Measurements from ENCODE around the gene RBM23.
A peak's percentile ranks its signal among the peaks of the same experiment; 100 is the strongest.
"Not testable (repeated sequence)": the region's sequence is repeated elsewhere in the genome, so short reads cannot be mapped to it uniquely, and the experiment has no call there.

The RBM23 gene

DNA sequence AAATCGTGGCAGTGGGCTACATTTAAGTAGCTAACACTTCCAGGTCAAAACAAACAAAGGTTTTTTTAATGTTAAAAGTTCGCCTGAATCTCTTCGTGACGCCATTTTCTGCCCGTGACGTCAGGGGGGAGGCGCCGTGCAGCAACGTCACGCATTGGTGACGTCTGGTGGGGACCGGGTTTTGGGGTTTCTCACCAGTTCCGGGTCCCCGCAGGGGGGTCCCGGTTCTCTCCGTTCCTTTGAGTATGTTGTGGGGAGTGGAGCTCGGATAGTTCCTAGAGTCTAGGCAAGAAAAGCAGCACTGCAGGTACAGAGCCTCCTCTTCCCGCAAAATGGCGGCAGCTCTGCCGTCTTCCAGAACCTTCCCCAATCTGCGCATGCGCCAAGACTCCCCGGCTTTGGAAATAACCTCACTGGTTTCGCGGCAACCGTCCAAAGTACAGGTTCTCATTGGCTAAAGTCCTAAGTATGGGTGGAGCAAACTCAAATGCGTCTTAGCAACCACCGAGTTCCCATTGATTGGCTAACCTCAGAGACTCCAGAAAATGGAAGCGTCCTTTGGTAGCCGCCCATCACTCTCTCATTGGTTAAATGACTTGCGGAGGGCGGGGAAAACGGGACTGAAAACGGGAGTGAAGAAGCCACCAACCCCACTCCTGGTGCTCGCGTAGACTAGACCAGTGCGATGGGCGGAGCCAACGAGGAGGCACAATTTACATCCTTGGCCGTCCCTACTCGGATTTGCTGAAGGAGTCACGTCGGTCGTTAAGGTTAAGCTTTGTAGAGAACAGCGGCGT lies at the start of gene RBM23:
TSS of gene RBM23 (minus strand) at position 346 of the 797 bp plus-strand sequence.
- DNase-seq, result peak; percentile 100

DNA sequence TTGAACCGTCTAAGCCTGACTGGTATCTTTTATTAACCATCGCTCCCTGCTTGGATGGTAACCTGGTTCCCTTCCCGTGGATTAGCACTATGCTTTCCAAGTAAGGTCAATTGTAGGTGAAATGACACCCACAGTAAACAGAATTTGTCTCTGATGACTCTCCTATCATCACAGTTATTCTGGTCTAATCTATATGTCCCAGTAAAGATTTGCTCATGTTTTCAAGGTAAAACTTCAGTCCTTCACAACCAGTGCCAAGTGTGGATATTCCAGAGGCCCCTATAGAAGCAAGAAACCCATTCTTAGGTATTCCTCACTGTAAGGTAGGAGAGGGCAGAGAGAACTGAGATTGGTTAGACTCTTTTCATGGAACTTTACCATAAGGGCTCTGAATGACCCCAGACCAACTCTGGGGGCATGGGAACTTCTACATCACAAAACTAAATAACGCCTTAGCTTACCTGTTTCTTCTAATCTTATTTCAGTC lies 47.9 kb upstream of the RBM23 start:
- no peak for DNase-seq

DNA sequence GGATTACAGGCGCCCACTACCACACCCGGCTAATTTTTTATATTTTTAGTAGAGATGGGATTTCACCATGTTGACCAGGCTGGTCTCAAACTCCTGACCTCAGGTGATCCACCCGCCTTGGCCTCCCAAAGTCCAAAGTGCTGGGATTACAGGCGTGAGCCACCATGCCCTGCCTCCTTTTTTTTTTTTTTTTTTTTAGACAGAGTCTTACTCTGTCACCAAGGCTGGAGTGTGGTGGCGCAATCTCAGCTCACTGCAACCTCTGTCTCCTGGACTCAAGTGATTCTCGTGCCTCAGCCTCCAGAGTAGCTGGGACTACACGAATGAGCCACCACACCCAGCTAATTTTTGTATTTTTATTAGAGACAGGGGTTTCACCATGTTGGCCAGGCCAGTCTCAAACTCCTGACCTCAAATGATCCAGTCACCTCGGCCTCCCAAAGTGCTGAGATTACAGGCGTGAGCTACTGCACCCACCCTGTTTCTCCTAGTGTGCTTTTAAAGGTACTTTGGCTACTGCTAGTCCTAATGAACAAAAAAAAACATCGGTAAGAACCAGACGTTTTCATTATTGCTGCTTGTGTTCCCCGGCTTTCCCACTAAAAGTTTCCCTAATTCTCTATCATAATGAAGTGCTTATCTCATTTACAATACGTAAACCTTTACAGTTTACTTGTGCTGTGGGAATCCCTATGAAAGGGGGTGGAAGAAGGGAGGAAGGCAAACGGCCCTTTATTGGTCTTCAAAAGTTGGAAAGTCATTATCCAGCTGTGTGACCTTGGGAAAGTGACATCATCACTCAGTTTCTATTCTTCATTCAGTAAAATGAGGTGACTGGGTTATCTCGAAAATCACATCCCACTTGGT lies 47.2 kb upstream of the RBM23 start:
- DNase-seq, result not testable (repeated sequence)

DNA sequence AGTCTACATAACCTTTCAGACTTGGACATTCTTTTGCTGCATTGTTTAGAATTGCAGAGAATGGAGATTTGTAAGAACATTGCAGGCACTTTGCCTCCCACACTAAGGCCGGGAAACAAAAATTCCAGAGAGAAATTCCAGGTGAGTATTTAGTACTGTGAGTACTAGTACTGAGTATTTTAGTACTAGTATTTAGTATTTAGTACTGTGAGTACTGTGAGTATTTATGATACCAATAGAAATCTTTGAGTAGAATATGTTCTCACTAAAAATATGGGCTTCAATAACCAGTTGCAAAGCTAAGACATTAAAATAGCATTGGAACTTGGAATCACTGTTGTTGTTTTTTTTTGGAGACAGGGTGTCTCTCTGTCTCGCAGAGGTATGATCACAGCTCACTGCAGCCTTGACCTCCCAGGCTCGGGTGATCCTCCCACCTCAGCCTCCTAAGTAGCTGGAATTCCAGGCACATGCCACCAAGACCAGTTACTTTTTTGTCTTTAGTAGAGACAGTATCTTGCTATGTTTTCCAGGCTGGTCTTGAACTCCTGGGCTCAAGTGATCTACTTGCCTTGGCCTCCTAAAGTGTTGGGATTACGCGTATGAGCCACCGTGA lies 43.2 kb upstream of the RBM23 start:
- DNase-seq, result no peak

- DNase-seq, result no peak
Observed at GRCh38 chr14:22955702-22956569, 37.0 kb upstream of the RBM23 start.

- no peak for DNase-seq
Observed at GRCh38 chr14:22952418-22952817, 33.5 kb upstream of the RBM23 start.

DNA sequence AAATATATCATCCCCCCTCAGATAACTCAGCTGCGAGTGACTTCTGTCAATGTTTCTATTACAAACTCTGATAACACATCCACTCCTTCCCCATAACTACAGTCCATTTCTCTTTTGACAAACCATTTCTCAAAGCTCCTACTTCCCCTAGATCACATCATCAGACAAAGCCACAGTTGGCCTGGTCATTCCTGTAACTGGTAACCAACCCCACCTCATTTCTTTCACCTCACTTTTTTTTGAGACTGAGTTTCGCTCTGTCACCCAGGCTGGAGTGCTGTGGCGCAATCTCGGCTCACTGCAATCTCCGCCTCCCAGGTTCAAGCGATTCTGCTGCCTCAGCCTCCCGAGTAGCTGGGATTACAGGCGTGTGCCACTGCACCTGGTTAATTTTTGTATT lies 32.8 kb upstream of the RBM23 start:
- not testable (repeated sequence) for DNase-seq

- no peak for DNase-seq
Observed at GRCh38 chr14:22945642-22946041, 26.7 kb upstream of the RBM23 start.

GRCh38 chr14:22939684-22940083 lies 20.7 kb upstream of the RBM23 start:
- no peak for DNase-seq

- no peak for DNase-seq
Observed at GRCh38 chr14:22935156-22935555, 16.2 kb upstream of the RBM23 start.

GRCh38 chr14:22932146-22932545 lies 13.2 kb upstream of the RBM23 start:
- DNase-seq, result no peak

DNA sequence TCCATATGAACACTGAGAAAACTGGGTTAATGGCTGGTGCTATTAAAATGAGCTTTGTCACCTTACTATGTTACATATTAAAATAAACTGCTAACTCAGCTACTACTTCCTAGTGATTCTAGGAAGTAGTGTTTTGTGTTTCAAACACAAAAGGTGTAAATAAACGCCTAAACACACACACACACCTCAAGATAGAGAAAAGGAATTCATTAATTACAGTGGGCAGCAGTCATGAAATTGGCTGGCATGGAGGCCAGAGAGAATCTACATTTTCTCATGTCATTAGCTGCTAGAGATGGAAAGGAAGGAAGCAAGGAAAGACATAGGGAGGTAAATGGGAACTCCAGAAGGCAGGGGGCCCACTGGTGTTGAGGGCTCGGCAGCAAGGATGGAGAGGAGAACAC lies 11.0 kb upstream of the RBM23 start:
- no peak for DNase-seq

DNA sequence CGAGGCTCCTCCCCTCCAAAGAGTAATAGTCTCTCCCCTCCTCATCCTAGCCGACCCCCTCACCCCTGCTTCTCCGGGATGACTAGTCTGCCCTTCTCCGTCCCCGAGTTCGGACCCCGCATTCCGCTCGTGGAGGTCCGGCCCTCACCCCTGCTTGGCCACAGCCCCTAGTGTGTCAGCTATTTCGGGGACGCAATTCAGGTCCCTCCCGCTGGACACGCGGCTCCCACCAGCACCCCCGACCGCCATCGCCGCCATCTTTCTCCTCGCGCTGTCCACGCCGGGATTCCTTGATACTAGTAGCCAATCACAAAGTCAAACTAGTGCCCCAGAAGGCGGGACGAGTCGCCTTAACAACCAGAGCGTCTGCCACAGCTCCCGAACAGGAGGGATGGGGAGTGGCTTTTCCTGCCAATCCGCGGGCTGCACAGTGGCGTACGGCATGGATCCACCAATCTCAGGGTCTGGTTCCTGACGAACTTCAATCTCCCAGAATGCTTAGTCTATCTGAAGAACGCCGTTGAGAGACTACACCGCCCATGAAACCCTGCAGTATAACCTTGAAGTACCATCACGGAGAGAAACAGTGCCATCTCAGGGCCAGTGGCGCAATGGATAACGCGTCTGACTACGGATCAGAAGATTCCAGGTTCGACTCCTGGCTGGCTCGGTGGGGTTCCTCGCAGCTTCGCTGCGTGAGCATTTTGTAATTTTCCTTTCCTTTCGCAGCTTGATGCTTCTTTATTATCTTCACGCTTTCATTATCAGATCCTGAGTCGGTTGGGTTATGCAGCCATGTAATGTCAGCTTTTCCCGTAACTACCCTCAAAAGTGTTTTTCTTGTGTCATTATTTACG lies 10.4 kb upstream of the RBM23 start, which contains the start of gene PRMT5:
TSS of gene PRMT5 (minus strand) at position 273 of the 857 bp plus-strand sequence. CDS start at position 258, 15 bp downstream.
- DNase-seq, result peak; percentile 98

- no peak for DNase-seq
Observed at GRCh38 chr14:22928237-22929103, 9.5 kb upstream of the RBM23 start.

DNA sequence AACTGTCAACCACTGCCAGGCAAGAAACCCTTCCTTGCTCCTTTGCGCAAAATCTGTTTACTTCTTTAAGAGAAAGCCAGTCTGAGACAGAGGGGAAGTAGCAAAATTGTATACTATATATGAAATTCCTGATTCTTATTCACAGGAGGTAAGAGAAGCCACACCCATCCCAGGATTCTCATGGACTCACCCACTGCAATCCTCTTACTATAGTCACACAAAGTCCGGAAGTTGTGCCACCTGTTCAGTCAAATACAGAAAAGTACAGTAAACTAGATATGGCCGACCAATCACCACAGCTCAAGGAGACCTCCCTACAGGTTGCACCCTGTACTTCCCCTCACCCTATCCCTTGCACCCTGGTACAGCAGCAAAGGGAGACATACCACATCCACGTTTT lies 7.4 kb upstream of the RBM23 start:
- no peak for DNase-seq

DNA sequence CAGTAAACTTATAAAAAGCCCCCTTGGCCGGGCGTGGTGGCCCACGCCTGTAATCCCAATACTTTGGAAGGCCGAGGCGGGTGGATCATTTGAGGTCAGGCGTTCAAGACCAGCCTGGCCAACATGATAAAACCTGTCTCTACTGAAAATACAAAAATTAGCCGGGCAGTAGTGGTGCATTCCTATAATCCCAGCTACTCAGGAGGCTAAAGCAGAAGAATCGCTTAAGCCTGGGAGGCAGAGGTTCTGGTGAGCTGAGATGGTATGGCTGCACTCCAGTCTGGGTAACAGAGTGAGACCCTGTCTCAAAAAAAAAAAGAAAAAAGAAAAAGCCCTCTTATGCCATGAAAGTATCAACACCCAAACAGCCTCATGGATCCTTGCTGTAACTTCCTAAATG lies 6.6 kb upstream of the RBM23 start:
- DNase-seq, result no peak

DNA sequence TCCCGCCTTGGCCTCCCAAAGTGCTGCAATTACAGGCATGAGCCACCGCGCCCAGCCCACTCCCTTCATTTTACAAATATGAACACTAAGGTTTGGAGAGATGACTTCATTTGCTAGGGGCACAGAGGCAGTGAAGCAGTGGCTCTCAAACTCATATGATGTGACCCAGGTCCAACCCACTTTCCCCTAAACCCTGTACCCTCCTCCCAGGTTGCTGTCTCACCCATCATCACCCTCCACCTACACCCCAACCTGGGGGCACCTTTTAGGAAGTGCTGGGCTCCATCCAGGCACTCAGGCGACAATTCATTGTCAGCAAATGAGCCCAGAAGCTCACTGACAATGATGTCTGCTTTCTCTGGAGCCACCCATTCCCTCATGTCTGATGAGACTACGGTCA lies 4.8 kb upstream of the RBM23 start:
- no peak for DNase-seq

- no peak for DNase-seq
Observed at GRCh38 chr14:22922294-22922693, 3.3 kb upstream of the RBM23 start.

- DNase-seq, result no peak
Observed at GRCh38 chr14:22920697-22921096, 1.7 kb upstream of the RBM23 start.

- no peak for DNase-seq
Observed at GRCh38 chr14:22919601-22919921, 612 bp upstream of the RBM23 start.

Measured in CD4-positive, alpha-beta T cell treated with Interleukin-17A for 4 hours (primary cell).